SK-N-SH (cell line): Measurements from ENCODE around the gene MAB21L3. TPM values are rescaled to one million over a fixed set of nuclear protein-coding genes. Genes with fewer than 3 reads are reported as not detected.

Source experiments
- CTCF ChIA-PET: fragments of 300-600, 350-600 bp; formaldehyde crosslinking; extraction: SDS; loops from one replicate; lab custom pipeline; 2021; lab: Yijun Ruan, JAX
- POLR2A ChIA-PET: fragments of 350-600 bp; sonication (Branson Sonifier 250); formaldehyde crosslinking; extraction: SDS; loops from one replicate; lab custom pipeline; 2020; ENCODE audit warnings: antibody characterized with exemption, inconsistent platforms; lab: Yijun Ruan, JAX
- DNase-seq: peaks from one replicate; pipeline ENCODE4 v3.0.0; 2012
- H2AFZ ChIP-seq: fragments of 200-600 bp; sonication (generic); 2 replicates; pipeline ENCODE4 v1.8.1; 2016; ENCODE audit warnings: antibody characterized with exemption, mild to moderate bottlenecking, low read depth
- H3F3A ChIP-seq: fragments of 200-600 bp; sonication (generic); replicated peaks from 2 replicates; pipeline ENCODE3; 2016; ENCODE audit warnings: antibody characterized with exemption, mild to moderate bottlenecking; ENCODE audit not compliant: insufficient read depth
- H3K27ac ChIP-seq, 2 experiments: fragments of 200-500 bp in 1 of 2; fragments of 200-600 bp in 1 of 2; sonication (Bioruptor generic) in 1 of 2; sonication (generic), shearing (Covaris generic) in 1 of 2; 2 replicates each; pipeline versions ENCODE4 v1.5.1 to v1.6.1; 2014 to 2016; ENCODE audit warnings: low read depth in 2 of 2, inconsistent platforms in 1 of 2, low read length in 1 of 2, mild to moderate bottlenecking in 1 of 2, mixed read lengths in 1 of 2
- H3K27me3 ChIP-seq: fragments of 200-600 bp; sonication (generic), shearing (Covaris generic); 2 replicates; pipeline ENCODE4 v1.6.1; 2016; ENCODE audit warnings: mixed run types; ENCODE audit not compliant: insufficient read depth
- H3K36me3 ChIP-seq, 2 experiments: fragments of 200-500 bp in 1 of 2; fragments of 200-600 bp in 1 of 2; sonication (Bioruptor generic) in 1 of 2; sonication (generic) in 1 of 2; replicated peaks in 1 of 2; 2 replicates each; pipeline versions ENCODE3 to v1.5.1; 2014 to 2016; ENCODE audit warnings: low read length in 1 of 2, mild to moderate bottlenecking in 1 of 2; ENCODE audit not compliant: insufficient read depth in 2 of 2, control insufficient read depth in 1 of 2
- H3K4me1 ChIP-seq, 2 experiments: fragments of 200-500 bp in 1 of 2; fragments of 200-600 bp in 1 of 2; sonication (Bioruptor generic) in 1 of 2; sonication (generic), shearing (Covaris generic) in 1 of 2; 2 replicates each; pipeline versions ENCODE4 v1.5.1 to v1.6.1; 2014 to 2016; ENCODE audit warnings: low read depth in 1 of 2, low read length in 1 of 2, mixed run types in 1 of 2; ENCODE audit not compliant: insufficient read depth in 2 of 2, control insufficient read depth in 1 of 2
- H3K4me2 ChIP-seq: fragments of 200-600 bp; sonication (generic), shearing (Covaris generic); 2 replicates; pipeline ENCODE4 v1.6.1; 2017; ENCODE audit warnings: mixed run types
- H3K4me3 ChIP-seq, 2 experiments: fragments of 200-500 bp in 1 of 2; fragments of 200-600 bp in 1 of 2; sonication (Bioruptor generic) in 1 of 2; sonication (generic), shearing (Covaris generic) in 1 of 2; 2 replicates each; pipeline versions ENCODE4 v1.5.1 to v1.8.1; 2014 to 2016; ENCODE audit warnings: low read depth in 2 of 2, inconsistent platforms in 1 of 2, low read length in 1 of 2, mild to moderate bottlenecking in 1 of 2, mixed read lengths in 1 of 2, moderate library complexity in 1 of 2
- H3K79me2 ChIP-seq: fragments of 200-600 bp; sonication (generic); 2 replicates; pipeline ENCODE4 v1.8.1; 2017; ENCODE audit warnings: mild to moderate bottlenecking; ENCODE audit not compliant: insufficient read depth
- H3K9ac ChIP-seq: fragments of 200-600 bp; sonication (generic); 2 replicates; pipeline ENCODE4 v1.6.1; 2017; ENCODE audit warnings: mixed run types
- H3K9me2 ChIP-seq: fragments of 200-600 bp; sonication (generic); 2 replicates; pipeline ENCODE4 v1.6.1; 2017; ENCODE audit warnings: mixed run types
- H3K9me3 ChIP-seq: fragments of 200-600 bp; sonication (generic); 2 replicates; pipeline ENCODE4 v1.6.1; 2017; ENCODE audit warnings: mixed run types, mild to moderate bottlenecking, moderate library complexity
- H4K20me1 ChIP-seq: fragments of 200-600 bp; sonication (generic); 2 replicates; pipeline ENCODE4 v1.6.1; 2017; ENCODE audit warnings: mild to moderate bottlenecking, mixed run types; ENCODE audit not compliant: insufficient read depth
- EP300 ChIP-seq, 2 experiments: IDR thresholded peaks; 2 replicates each; pipeline versions ENCODE4 v1.4.0 to v1.6.1; 2012; ENCODE audit warnings: borderline replicate concordance in 1 of 2, low read depth in 1 of 2, low read length in 1 of 2
- JUND ChIP-seq: IDR thresholded peaks from 2 replicates; pipeline ENCODE4 v1.4.0; 2012
- MEF2A ChIP-seq: IDR thresholded peaks from 2 replicates; pipeline ENCODE4 v1.4.0; 2012; ENCODE audit warnings: low read depth, borderline replicate concordance
- MXI1 ChIP-seq: IDR thresholded peaks from 2 replicates; pipeline ENCODE4 v1.6.1; 2012; ENCODE audit warnings: mild to moderate bottlenecking, low read depth, low read length, improper control_type of control experiment
- NRF1 ChIP-seq: IDR thresholded peaks from 2 replicates; pipeline ENCODE4 v1.6.1; 2012; ENCODE audit warnings: low read depth, mild to moderate bottlenecking, low read length
- POLR2AphosphoS5 ChIP-seq: IDR thresholded peaks from 2 replicates; pipeline ENCODE4 v1.6.1; 2012; ENCODE audit warnings: low read depth, low read length
- RCOR1 ChIP-seq: fragments of 150-350 bp; IDR thresholded peaks from 2 replicates; pipeline ENCODE4 v1.6.1; 2017; ENCODE audit warnings: antibody characterized with exemption, low read length
- RFX5 ChIP-seq: IDR thresholded peaks from 2 replicates; pipeline ENCODE4 v1.6.1; 2012; ENCODE audit warnings: mild to moderate bottlenecking, improper control_type of control experiment, low read length
- SIN3A ChIP-seq: IDR thresholded peaks from 2 replicates; pipeline ENCODE4 v1.6.1; 2012; ENCODE audit warnings: low read depth, mild to moderate bottlenecking, low read length, moderate library complexity, borderline replicate concordance
- SMC3 ChIP-seq: IDR thresholded peaks from 2 replicates; pipeline ENCODE4 v1.6.1; 2012; ENCODE audit warnings: low read depth, low read length, improper control_type of control experiment
- TCF12 ChIP-seq: IDR thresholded peaks from 2 replicates; pipeline ENCODE4 v1.4.0; 2012
- USF2 ChIP-seq: fragments of 150-350 bp; IDR thresholded peaks from 2 replicates; pipeline ENCODE4 v1.6.1; 2017; ENCODE audit warnings: antibody characterized with exemption, low read length, low read depth, borderline replicate concordance
- WGBS: methylation state at CpG from one replicate; pipeline ENCODE4 v1.1.6; 2017; ENCODE audit warnings: low lambda C conversion rate; 5-methylcytosine and 5-hydroxymethylcytosine counted together
- polyA plus RNA-seq, 3 experiments: library from polyadenylated mRNA; depleted of rRNA; stranded (reverse); fragments of >200 nt; gene quantifications; 2 replicates each; pipeline ENCODE4 v1.2.3, GENCODE V29; 2012

Gene MAB21L3
- polyA plus RNA-seq, 1 of the 3 experiments (the other 2 are of a cell fraction): not detected

- ChIA-PET POLR2A (no interaction called here), CTCF (no interaction called here)
- H3K4me1 ChIP-seq: peaks cover 0 to 26% of the 10 kb centered on the region in 2 experiments; a peak in 1 of 4 replicates
- no peak for DNase-seq
- H3K9ac ChIP-seq: no peak overlapping the region
- TF ChIP-seq EP300 (IDR thresholded peaks at IDR 0.05; ENCODE audit: borderline replicate concordance in 1 of 2, low read depth in 1 of 2, low read length in 1 of 2): no peak
- no peak for TF ChIP-seq MEF2A
- TF ChIP-seq MXI1: no peak
- TF ChIP-seq JUND: no peak
- no peak for TF ChIP-seq RFX5
- no peak for TF ChIP-seq SMC3
- TF ChIP-seq RCOR1: no peak
- H2AFZ ChIP-seq: no peak overlapping the region
- H3K79me2 ChIP-seq: no peaks in the 10 kb centered on the region
- no peaks in the 10 kb centered on the region for H3K36me3 ChIP-seq
- no peak overlapping the region for H3K27ac ChIP-seq
- H3F3A ChIP-seq: no peaks in the 10 kb centered on the region
- no peaks in the 10 kb centered on the region for H3K9me3 ChIP-seq
- H4K20me1 ChIP-seq: no peaks in the 10 kb centered on the region
- H3K4me3 ChIP-seq: no peak overlapping the region
- no peak overlapping the region for H3K4me2 ChIP-seq
- H3K9me2 ChIP-seq: no peaks in the 10 kb centered on the region
- no peaks in the 10 kb centered on the region for H3K27me3 ChIP-seq
- WGBS: 72% methylated on average over 25 of the region's 35 CpGs
These were observed 56.6 kb downstream of the MAB21L3 start for GRCh38 chr1:116167625-116168276.

- Histone ChIP-seq H3K4me2 (no peak overlapping the region), H3K27me3 (no peaks in the 10 kb centered on the region), H3K9ac (no peak overlapping the region), H3F3A (no peaks in the 10 kb centered on the region), H3K4me1 (peaks cover 0 to 26% of the 10 kb centered on the region in 2 experiments; a peak in 1 of 4 replicates), H3K9me3 (no peaks in the 10 kb centered on the region), H3K79me2 (no peaks in the 10 kb centered on the region), H3K4me3 (peak overlapping the region in 1 of 2 experiments; percentile 47; a peak in 1 of 4 replicates)
- POLR2A ChIA-PET: no interaction called here
- no peak for DNase-seq
- TF ChIP-seq NRF1 (no peak), USF2 (no peak), TCF12 (no peak), MXI1 (no peak), POLR2AphosphoS5 (no peak), SIN3A (no peak)
- TF ChIP-seq, all 33 proteins: peak for 0
- Histone ChIP-seq H4K20me1 (no peaks in the 10 kb centered on the region), H2AFZ (no peak overlapping the region; the same call in 1 of the 2 replicates), H3K27ac (no peak overlapping the region), H3K9me2 (no peaks in the 10 kb centered on the region), H3K36me3 (no peaks in the 10 kb centered on the region)
- CTCF ChIA-PET: interaction anchor here (0.9 to 1.0 kb wide), 2 partner anchors 30 to 331 kb away, joined by 3 read pairs; no protein-coding TSS in a partner anchor
- WGBS: 85% methylated on average over 40 of the region's 42 CpGs
These were observed 57.3 kb downstream of the MAB21L3 start for GRCh38 chr1:116168277-116169032.
